Measurements from ENCODE around the gene PRODH.
"Not testable (repeated sequence)": the region's sequence is repeated elsewhere in the genome, so short reads cannot be mapped to it uniquely, and the experiment has no call there.

PRODH gene

GRCh38 chr22:18935889-18936529, at the start of gene PRODH:
PRODH (minus strand) TSS chr22:18936293; CDS start chr22:18936287, 6 bp downstream.
- DNase-seq = no peak

- DNase-seq = no peak
Measured at GRCh38 chr22:18985780-18986179, 49.7 kb upstream of the PRODH start.

GRCh38 chr22:18984564-18984963, 48.5 kb upstream of the PRODH start:
- no peak for DNase-seq

- DNase-seq = no peak
Measured at GRCh38 chr22:18983120-18983651, 47.1 kb upstream of the PRODH start.

- no peak for DNase-seq
Measured at GRCh38 chr22:18980829-18981228, 44.7 kb upstream of the PRODH start.

- DNase-seq = no peak
Measured at GRCh38 chr22:18979957-18980356, 43.9 kb upstream of the PRODH start.

GRCh38 chr22:18978506-18978905, 42.4 kb upstream of the PRODH start:
- no peak for DNase-seq

- no peak for DNase-seq
Measured at GRCh38 chr22:18977824-18978425, 41.8 kb upstream of the PRODH start.

GRCh38 chr22:18976197-18976751, 40.2 kb upstream of the PRODH start:
- no peak for DNase-seq

GRCh38 chr22:18975434-18976196, 39.5 kb upstream of the PRODH start:
- no peak for DNase-seq

GRCh38 chr22:18974477-18975180, 38.5 kb upstream of the PRODH start:
- no peak for DNase-seq

- no peak for DNase-seq
Measured at GRCh38 chr22:18973264-18974031, 37.4 kb upstream of the PRODH start.

GRCh38 chr22:18972591-18972990, 36.5 kb upstream of the PRODH start:
- DNase-seq = not testable (repeated sequence)

- not testable (repeated sequence) for DNase-seq
Measured at GRCh38 chr22:18972029-18972428, 35.9 kb upstream of the PRODH start.

GRCh38 chr22:18971321-18971751, 35.2 kb upstream of the PRODH start:
- DNase-seq = no peak

GRCh38 chr22:18970948-18971315, 34.8 kb upstream of the PRODH start:
- DNase-seq = no peak

- peak; percentile 69 for DNase-seq
Measured at GRCh38 chr22:18970176-18970947, 34.3 kb upstream of the PRODH start.

GRCh38 chr22:18969158-18969942, 33.3 kb upstream of the PRODH start:
- not testable (repeated sequence) for DNase-seq

- no peak for DNase-seq
Measured at GRCh38 chr22:18968011-18968749, 32.1 kb upstream of the PRODH start.
